Neuronal stem cell (in vitro differentiated cells): ENCODE results near the gene CYP46A1.

Source experiments
- DNase-seq: peaks from one replicate; pipeline ENCODE4 v3.0.0-alpha.2; 2013; ENCODE audit warnings: low spot score
- H2AFZ ChIP-seq: one replicate; pipeline ENCODE4 v1.6.1; 2013; ENCODE audit warnings: mild to moderate bottlenecking, low read length, inconsistent platforms
- H2AK5ac ChIP-seq: 2 replicates; pipeline ENCODE4 v1.6.1; 2013; ENCODE audit warnings: low read depth, mild to moderate bottlenecking, inconsistent platforms, low read length, moderate library complexity, mixed read lengths
- H2BK120ac ChIP-seq: 2 replicates; pipeline ENCODE4 v1.6.1; 2013; ENCODE audit warnings: low read depth, mild to moderate bottlenecking, inconsistent platforms, low read length, moderate library complexity, mixed read lengths
- H2BK12ac ChIP-seq: one replicate; pipeline ENCODE4 v1.6.1; 2013; ENCODE audit warnings: low read length, inconsistent platforms
- H2BK15ac ChIP-seq: 2 replicates; pipeline ENCODE4 v1.6.1; 2013; ENCODE audit warnings: mild to moderate bottlenecking, low read length, inconsistent platforms, mixed read lengths
- H2BK5ac ChIP-seq: one replicate; pipeline ENCODE4 v1.6.1; 2013; ENCODE audit warnings: inconsistent platforms, mild to moderate bottlenecking, low read length, moderate library complexity
- H3K14ac ChIP-seq: one replicate; pipeline ENCODE4 v1.6.1; 2013; ENCODE audit warnings: low read length, inconsistent platforms
- H3K18ac ChIP-seq: 2 replicates; pipeline ENCODE4 v1.6.1; 2013; ENCODE audit warnings: low read length, inconsistent platforms
- H3K23ac ChIP-seq: 2 replicates; pipeline ENCODE4 v1.6.1; 2013; ENCODE audit warnings: low read depth, mild to moderate bottlenecking, mixed read lengths, low read length, inconsistent platforms; ENCODE audit not compliant: poor library complexity
- H3K27ac ChIP-seq: replicated peaks from 3 replicates; pipeline ENCODE4 v1.5.1; 2013; ENCODE audit warnings: low read length, inconsistent platforms
- H3K27me3 ChIP-seq, 3 experiments: 2 replicates each; pipeline ENCODE4 v1.6.1; 2013; ENCODE audit warnings: low read length in 3 of 3, mild to moderate bottlenecking in 2 of 3, inconsistent platforms in 1 of 3, low read depth in 1 of 3, mixed read lengths in 1 of 3, moderate library complexity in 1 of 3; ENCODE audit not compliant: control insufficient read depth in 3 of 3, insufficient read depth in 3 of 3
- H3K36me3 ChIP-seq, 2 donors: replicated peaks in 1 of 2; 2 replicates each; pipeline ENCODE4 v1.6.1; 2013; ENCODE audit warnings: low read length in 2 of 2; ENCODE audit not compliant: control insufficient read depth in 2 of 2, insufficient read depth in 2 of 2
- H3K4ac ChIP-seq: 2 replicates; pipeline ENCODE4 v1.6.1; 2013; ENCODE audit warnings: inconsistent platforms, mild to moderate bottlenecking, low read length, moderate library complexity
- H3K4me1 ChIP-seq, 2 donors: 1 replicate in 1 of 2; 2 replicates in 1 of 2; pipeline ENCODE4 v1.6.1; 2013; ENCODE audit warnings: low read length in 2 of 2, low read depth in 1 of 2; ENCODE audit not compliant: control insufficient read depth in 2 of 2, insufficient read depth in 1 of 2
- H3K4me2 ChIP-seq: one replicate; pipeline ENCODE4 v1.6.1; 2013; ENCODE audit warnings: mild to moderate bottlenecking, low read length, inconsistent platforms; ENCODE audit not compliant: insufficient read depth, poor library complexity, severe bottlenecking
- H3K4me3 ChIP-seq, 2 donors: 2 replicates each; pipeline ENCODE4 v1.5.1; 2013; ENCODE audit warnings: low read length in 2 of 2, mild to moderate bottlenecking in 2 of 2, inconsistent platforms in 1 of 2, moderate library complexity in 1 of 2
- H3K79me1 ChIP-seq: one replicate; pipeline ENCODE4 v1.6.1; 2013; ENCODE audit warnings: low read depth, mild to moderate bottlenecking, inconsistent platforms, low read length, moderate library complexity
- H3K9ac ChIP-seq: one replicate; pipeline ENCODE4 v1.6.1; 2013; ENCODE audit warnings: mild to moderate bottlenecking, low read depth, low read length, inconsistent platforms; ENCODE audit not compliant: poor library complexity
- H3K9me3 ChIP-seq, 2 donors: replicated peaks in 1 of 2; 2 replicates each; pipeline versions ENCODE3 to v1.6.1; 2013; ENCODE audit warnings: low read length in 2 of 2, mild to moderate bottlenecking in 2 of 2, inconsistent platforms in 1 of 2, low read depth in 1 of 2, mixed read lengths in 1 of 2, moderate library complexity in 1 of 2; ENCODE audit not compliant: control insufficient read depth in 2 of 2, insufficient read depth in 1 of 2
- H4K8ac ChIP-seq: one replicate; pipeline ENCODE4 v1.6.1; 2013; ENCODE audit warnings: low read depth, mild to moderate bottlenecking, inconsistent platforms, low read length, moderate library complexity
- H4K91ac ChIP-seq: one replicate; pipeline ENCODE4 v1.6.1; 2013; ENCODE audit warnings: low read length, low read depth, mild to moderate bottlenecking, inconsistent platforms; ENCODE audit not compliant: poor library complexity
- WGBS, 2 donors: extraction: QIAGEN DNeasy Blood & Tissue Kit; methylation state at CpG; one replicate each; pipeline ENCODE4 v1.1.7; 2013; ENCODE audit warnings: missing lambda C conversion rate in 2 of 2, mixed read lengths in 1 of 2; ENCODE audit not compliant: insufficient read length in 2 of 2, insufficient replicate concordance in 1 of 2; ENCODE audit errors: extremely low coverage in 2 of 2; 5-methylcytosine and 5-hydroxymethylcytosine counted together

Gene CYP46A1

GRCh38 chr14:99664058-99664936 is 19.8 kb upstream of the CYP46A1 start:
- Histone ChIP-seq H3K9me3 (no peaks in the 10 kb centered on the region), H3K4me3 (no peak overlapping the region), H3K4ac (no peak overlapping the region), H2BK12ac (no peak overlapping the region), H3K27me3 (peaks cover 0 to 4% (median 0%) of the 10 kb centered on the region in 3 experiments), H4K91ac (no peak overlapping the region), H2AK5ac (peak overlapping the region; percentile 83), H3K9ac (no peak overlapping the region), H3K36me3 (no peaks in the 10 kb centered on the region), H3K18ac (peak overlapping the region; percentile 81), H3K4me1 (peaks cover 46 to 67% of the 10 kb centered on the region in 2 donors), H2BK120ac (no peak overlapping the region), H2BK15ac (no peak overlapping the region), H3K23ac (no peak overlapping the region), H3K27ac (peak overlapping the region; percentile 70), H2BK5ac (no peak overlapping the region), H2AFZ (peak overlapping the region; percentile 56), H3K4me2 (no peak overlapping the region), H4K8ac (no peak overlapping the region), H3K14ac (no peak overlapping the region), H3K79me1 (no peaks in the 10 kb centered on the region)
- no CpG with 5 or more reads among the region's 8 CpGs for WGBS, 2 donors
- DNase-seq: no peak

GRCh38 chr14:99664937-99665273 is 19.2 kb upstream of the CYP46A1 start:
- no peak overlapping the region for H2BK120ac ChIP-seq
- H3K9me3 ChIP-seq: no peaks in the 10 kb centered on the region
- no peak overlapping the region for H2BK5ac ChIP-seq
- no peak overlapping the region for H3K4me3 ChIP-seq
- no peak overlapping the region for H4K8ac ChIP-seq
- peaks cover 0 to 3% (median 0%) of the 10 kb centered on the region in 3 experiments for H3K27me3 ChIP-seq
- H2AK5ac ChIP-seq: peak overlapping the region; percentile 2
- peaks cover 46 to 67% of the 10 kb centered on the region in 2 donors for H3K4me1 ChIP-seq
- H4K91ac ChIP-seq: no peak overlapping the region
- no CpG with 5 or more reads among the region's 12 CpGs for WGBS, 2 donors
- no peak overlapping the region for H2BK12ac ChIP-seq
- no peak overlapping the region for H3K4ac ChIP-seq
- H3K18ac ChIP-seq: no peak overlapping the region
- H3K9ac ChIP-seq: no peak overlapping the region
- H3K4me2 ChIP-seq: no peak overlapping the region
- no peaks in the 10 kb centered on the region for H3K36me3 ChIP-seq
- DNase-seq: no peak
- H2BK15ac ChIP-seq: no peak overlapping the region
- no peak overlapping the region for H3K14ac ChIP-seq
- no peak overlapping the region for H3K27ac ChIP-seq
- H3K79me1 ChIP-seq: no peaks in the 10 kb centered on the region
- H2AFZ ChIP-seq: no peak overlapping the region
- H3K23ac ChIP-seq: no peak overlapping the region

DNA sequence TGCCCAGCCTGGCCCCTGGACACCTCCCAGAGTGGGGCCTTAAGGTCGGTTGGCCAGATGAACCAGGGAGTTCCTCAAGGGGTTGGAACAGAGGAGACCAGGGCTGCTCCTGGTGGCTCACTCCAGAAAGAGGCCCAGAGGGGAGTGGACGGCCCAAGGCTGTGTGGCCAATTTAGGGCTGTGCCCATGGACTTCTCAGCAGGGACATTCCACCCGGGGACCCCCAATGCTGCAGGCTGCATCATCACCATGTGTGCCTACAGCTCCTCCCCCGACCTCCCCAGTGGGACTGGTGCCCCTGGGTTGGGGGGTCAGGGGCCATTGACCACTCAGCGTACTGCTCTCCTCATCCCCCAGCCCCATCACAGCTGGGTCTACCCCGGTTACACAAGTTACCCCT is 17.6 kb upstream of the CYP46A1 start:
- H3K4ac ChIP-seq: no peak overlapping the region
- H3K4me1 ChIP-seq: peaks cover 44 to 66% of the 10 kb centered on the region in 2 donors
- H3K14ac ChIP-seq: peak overlapping the region; percentile 9
- peak overlapping the region; percentile 83 for H2BK120ac ChIP-seq
- peak overlapping the region; percentile 5 for H2BK15ac ChIP-seq
- no peak overlapping the region for H3K9ac ChIP-seq
- no peak overlapping the region for H4K91ac ChIP-seq
- no peak overlapping the region for H3K4me2 ChIP-seq
- peak overlapping the region; percentile 97 for H2BK12ac ChIP-seq
- H3K4me3 ChIP-seq: no peak overlapping the region
- no peaks in the 10 kb centered on the region for H3K36me3 ChIP-seq
- peak overlapping the region; percentile 69 for H3K18ac ChIP-seq
- peak overlapping the region; percentile 7 for H2BK5ac ChIP-seq
- no peak overlapping the region for H4K8ac ChIP-seq
- H3K27ac ChIP-seq: no peak overlapping the region
- H3K23ac ChIP-seq: no peak overlapping the region
- H3K9me3 ChIP-seq: no peaks in the 10 kb centered on the region
- H2AK5ac ChIP-seq: peak overlapping the region; percentile 64
- H2AFZ ChIP-seq: no peak overlapping the region
- no peak for DNase-seq
- no peaks in the 10 kb centered on the region for H3K79me1 ChIP-seq
- H3K27me3 ChIP-seq: no peaks in the 10 kb centered on the region
- WGBS, 2 donors: no CpG with 5 or more reads among the region's 6 CpGs

GRCh38 chr14:99667045-99667444 is 17.1 kb upstream of the CYP46A1 start:
- Histone ChIP-seq H2BK12ac (peak overlapping the region; percentile 64), H3K9ac (no peak overlapping the region), H2AFZ (no peak overlapping the region), H3K23ac (no peak overlapping the region), H3K18ac (peak overlapping the region; percentile 15), H4K91ac (no peak overlapping the region), H3K4me1 (peaks cover 50 to 71% of the 10 kb centered on the region in 2 donors), H2BK15ac (peak overlapping the region; percentile 60), H3K27me3 (no peaks in the 10 kb centered on the region), H3K4me2 (no peak overlapping the region), H3K14ac (no peak overlapping the region), H4K8ac (no peak overlapping the region), H2BK5ac (peak overlapping the region; percentile 44), H3K9me3 (no peaks in the 10 kb centered on the region), H3K4me3 (no peak overlapping the region), H3K27ac (no peak overlapping the region), H3K4ac (no peak overlapping the region), H2BK120ac (peak overlapping the region; percentile 83), H3K79me1 (no peaks in the 10 kb centered on the region), H2AK5ac (peak overlapping the region; percentile 64), H3K36me3 (no peaks in the 10 kb centered on the region)
- no CpG with 5 or more reads among the region's 2 CpGs for WGBS, 2 donors
- no peak for DNase-seq
